HEK293T (cell line): ENCODE measurements around the gene FBXO34.

Experiments used
- FOXK2 ChIP-seq: fragments of 450-650 bp; IDR thresholded peaks from 2 replicates; pipeline ENCODE4 v1.6.1; 2016; ENCODE audit warnings: mild to moderate bottlenecking
- SP1 ChIP-seq: fragments of 450-650 bp; IDR thresholded peaks from 2 replicates; pipeline ENCODE4 v1.6.1; 2017

DNA sequence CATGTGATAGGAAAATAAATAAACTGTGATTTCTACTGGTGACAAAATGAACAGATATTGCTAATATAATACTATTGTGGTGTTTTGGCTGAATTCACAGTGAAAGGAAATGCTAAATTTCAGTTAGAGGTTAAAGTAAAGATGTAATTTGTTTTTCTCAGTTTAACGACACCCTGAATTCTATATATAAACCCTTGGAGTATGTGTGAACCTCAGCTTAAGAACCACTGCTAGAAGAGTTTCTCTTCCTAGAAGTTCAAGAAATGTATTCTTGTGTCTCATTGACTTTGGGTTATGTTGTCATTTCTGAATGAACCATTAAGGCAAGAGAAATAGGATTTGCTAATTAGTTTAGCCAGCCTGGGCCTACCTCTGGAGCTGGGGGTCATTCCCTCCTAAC lies 8.2 kb downstream of the FBXO34 start:
- TF ChIP-seq SP1 = no peak
- TF ChIP-seq FOXK2 = no peak
